ENCODE results near the gene EPHA7. TPM values are rescaled to one million over a fixed set of nuclear protein-coding genes. Genes with fewer than 3 reads are reported as not detected.

EPHA7 gene
- total RNA-seq, 1 experiment from 2014 or later, result 7.0 TPM

- H3K36me3 ChIP-seq, result no peaks in the 10 kb centered on the region
- H3K27me3 ChIP-seq, result no peaks in the 10 kb centered on the region
- H3K9me3 ChIP-seq, result no peaks in the 10 kb centered on the region
- H3K4me3 ChIP-seq, result no peak overlapping the region
- DNase-seq, result no peak
Observed at GRCh38 chr6:93412452-93412851, 6.9 kb downstream of the EPHA7 start.

DNA sequence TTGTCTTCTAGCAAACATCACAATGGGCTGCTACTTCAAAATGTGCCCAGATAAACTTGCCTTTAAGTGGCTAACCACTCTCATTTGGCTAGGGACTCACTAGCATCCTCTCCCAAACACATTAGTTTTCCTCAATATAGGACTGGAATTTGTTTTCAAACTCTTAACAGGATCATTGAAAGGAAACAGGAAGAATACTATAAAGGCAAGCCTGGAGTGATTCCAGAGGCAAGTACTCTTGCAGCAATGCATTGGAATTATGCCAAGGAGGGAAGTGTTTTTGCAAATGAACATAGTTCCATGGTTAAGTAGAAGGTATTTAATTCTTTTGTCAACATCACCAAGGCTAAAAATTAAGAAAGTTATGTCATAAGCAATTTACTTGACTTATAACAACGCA, 12.2 kb downstream of the EPHA7 start:
- no peaks in the 10 kb centered on the region for H3K36me3 ChIP-seq
- H3K27me3 ChIP-seq, result no peaks in the 10 kb centered on the region
- no peaks in the 10 kb centered on the region for H3K9me3 ChIP-seq
- no peak for DNase-seq
- no peak overlapping the region for H3K4me3 ChIP-seq

- Histone ChIP-seq H3K27me3 (no peaks in the 10 kb centered on the region), H3K4me3 (no peak overlapping the region)
- DNase-seq, result no peak
Observed at GRCh38 chr6:93403390-93403789, 16.0 kb downstream of the EPHA7 start.

DNA sequence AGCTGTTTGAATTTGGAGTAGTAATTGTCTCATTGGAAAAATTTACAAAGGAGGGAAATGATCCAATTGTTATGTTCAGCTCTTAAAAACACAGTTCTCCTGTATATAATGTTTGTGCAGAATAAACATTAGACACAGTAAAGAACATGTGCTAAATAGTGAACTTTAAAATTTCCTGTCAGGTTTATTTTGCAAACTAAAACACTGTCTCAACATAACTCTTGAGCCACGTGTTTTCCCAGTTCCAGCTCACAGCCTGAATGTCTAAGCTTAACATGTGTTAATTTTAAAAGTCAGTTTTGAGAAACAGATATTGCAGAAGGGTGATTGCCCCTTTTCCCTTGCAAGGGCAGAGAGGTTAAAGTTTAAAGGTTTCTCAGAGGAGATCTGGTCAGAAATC, 20.6 kb downstream of the EPHA7 start:
- no peaks in the 10 kb centered on the region for H3K9me3 ChIP-seq
- no peaks in the 10 kb centered on the region for H3K27me3 ChIP-seq
- no peak for DNase-seq
- no peaks in the 10 kb centered on the region for H3K36me3 ChIP-seq
- H3K4me3 ChIP-seq, result 0 out of 2 replicates have a peak overlapping the region, but pooled peaks have one; percentile 1

More at GRCh38 chr6:93403390-93403789, 16.0 kb downstream of the EPHA7 start:
- no peaks in the 10 kb centered on the region for H3K9me3 ChIP-seq
- H3K36me3 ChIP-seq, result no peaks in the 10 kb centered on the region

GRCh38 chr6:93394471-93394870, 24.9 kb downstream of the EPHA7 start:
- Histone ChIP-seq H3K9me3 (no peaks in the 10 kb centered on the region), H3K27me3 (no peaks in the 10 kb centered on the region), H3K4me3 (no peak overlapping the region), H3K36me3 (no peaks in the 10 kb centered on the region)
- no peak for DNase-seq

DNA sequence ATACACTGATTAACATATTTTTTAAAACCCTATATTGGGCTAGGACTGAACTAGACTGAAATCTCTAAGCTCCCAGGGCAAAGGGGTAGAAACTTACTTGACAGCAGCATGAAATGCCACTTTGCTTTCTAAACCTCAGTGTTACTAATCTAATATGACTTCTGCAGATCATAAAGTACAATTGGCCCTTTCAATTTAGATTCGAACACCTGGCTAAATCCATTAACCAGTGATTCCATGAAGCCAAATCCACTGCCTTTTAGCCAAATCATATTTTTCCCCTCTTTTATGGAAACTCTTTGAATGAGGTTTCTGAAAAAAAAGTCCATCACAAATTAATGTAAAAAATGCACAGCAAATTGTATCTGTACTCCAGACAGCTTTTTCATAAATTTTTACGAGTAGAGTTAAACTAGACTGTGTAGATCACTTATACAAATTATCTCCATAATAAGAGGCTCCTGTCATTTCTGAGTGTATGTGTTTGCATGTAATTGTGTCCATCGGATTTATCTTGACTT, 25.7 kb downstream of the EPHA7 start:
- Histone ChIP-seq H3K9me3 (no peaks in the 10 kb centered on the region), H3K27me3 (no peaks in the 10 kb centered on the region), H3K4me3 (no peak overlapping the region), H3K36me3 (no peaks in the 10 kb centered on the region)
- no peak for DNase-seq

GRCh38 chr6:93392797-93393196, 26.6 kb downstream of the EPHA7 start:
- no peak for DNase-seq
- H3K9me3 ChIP-seq, result no peaks in the 10 kb centered on the region
- no peaks in the 10 kb centered on the region for H3K27me3 ChIP-seq
- H3K4me3 ChIP-seq, result no peak overlapping the region
- no peaks in the 10 kb centered on the region for H3K36me3 ChIP-seq

DNA sequence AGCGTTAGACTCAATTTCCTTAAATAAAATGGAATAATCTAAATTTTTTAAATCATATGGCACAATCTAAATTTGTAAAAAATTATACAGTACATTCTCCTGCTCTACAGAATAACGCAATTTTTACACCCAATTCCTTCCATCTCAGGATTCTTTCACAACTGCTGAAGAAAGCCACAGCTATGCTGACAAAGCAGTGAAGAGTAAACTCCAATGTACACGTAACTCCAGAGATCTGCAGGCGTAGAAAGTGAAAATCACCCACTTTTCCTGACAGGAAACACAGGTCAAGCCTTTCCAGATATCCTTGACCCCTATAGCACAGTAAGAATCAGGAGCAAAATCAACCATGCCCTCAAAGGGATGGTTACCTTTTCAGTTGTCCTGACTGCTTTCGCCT, 27.4 kb downstream of the EPHA7 start:
- Histone ChIP-seq H3K27me3 (no peaks in the 10 kb centered on the region), H3K9me3 (no peaks in the 10 kb centered on the region), H3K36me3 (no peaks in the 10 kb centered on the region), H3K4me3 (no peak overlapping the region)
- no peak for DNase-seq

- peak overlapping the region; percentile 16; the same call in 1 of the 2 replicates for H3K4me3 ChIP-seq
- no peaks in the 10 kb centered on the region for H3K27me3 ChIP-seq
- no peaks in the 10 kb centered on the region for H3K36me3 ChIP-seq
- no peaks in the 10 kb centered on the region for H3K9me3 ChIP-seq
- DNase-seq, result no peak
Observed at GRCh38 chr6:93389192-93389591, 30.2 kb downstream of the EPHA7 start.

GRCh38 chr6:93388070-93388469, 31.3 kb downstream of the EPHA7 start:
- no peaks in the 10 kb centered on the region; the same call in 1 of the 2 replicates for H3K36me3 ChIP-seq
- DNase-seq, result no peak
- H3K4me3 ChIP-seq, result no peak overlapping the region
- no peaks in the 10 kb centered on the region for H3K27me3 ChIP-seq
- no peaks in the 10 kb centered on the region for H3K9me3 ChIP-seq

GRCh38 chr6:93376026-93376540, 43.3 kb downstream of the EPHA7 start:
- Histone ChIP-seq H3K36me3 (no peaks in the 10 kb centered on the region), H3K9me3 (no peaks in the 10 kb centered on the region), H3K27me3 (no peaks in the 10 kb centered on the region), H3K4me3 (no peak overlapping the region)
- DNase-seq, result no peak

DNA sequence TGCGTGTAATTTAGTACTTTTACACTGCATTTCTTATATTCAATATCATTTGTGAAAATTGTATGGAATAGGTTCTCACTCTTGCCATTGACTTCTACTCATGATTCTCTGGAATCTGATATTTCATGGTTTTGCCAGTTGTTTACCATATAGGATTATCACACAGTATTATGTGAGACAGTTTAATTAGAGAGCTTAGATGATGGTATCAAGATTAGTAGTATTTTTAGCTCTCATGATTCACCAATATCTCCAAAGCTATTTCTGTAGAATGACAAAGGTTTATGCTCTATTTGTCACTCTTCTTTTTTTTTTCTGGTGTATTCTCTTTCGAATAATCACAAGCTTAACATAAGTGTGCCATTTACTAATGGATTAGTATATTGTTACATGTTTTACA, 45.9 kb downstream of the EPHA7 start:
- no peak overlapping the region for H3K4me3 ChIP-seq
- no peak for DNase-seq
- H3K36me3 ChIP-seq, result no peaks in the 10 kb centered on the region
- H3K27me3 ChIP-seq, result no peaks in the 10 kb centered on the region
- H3K9me3 ChIP-seq, result no peaks in the 10 kb centered on the region

DNA sequence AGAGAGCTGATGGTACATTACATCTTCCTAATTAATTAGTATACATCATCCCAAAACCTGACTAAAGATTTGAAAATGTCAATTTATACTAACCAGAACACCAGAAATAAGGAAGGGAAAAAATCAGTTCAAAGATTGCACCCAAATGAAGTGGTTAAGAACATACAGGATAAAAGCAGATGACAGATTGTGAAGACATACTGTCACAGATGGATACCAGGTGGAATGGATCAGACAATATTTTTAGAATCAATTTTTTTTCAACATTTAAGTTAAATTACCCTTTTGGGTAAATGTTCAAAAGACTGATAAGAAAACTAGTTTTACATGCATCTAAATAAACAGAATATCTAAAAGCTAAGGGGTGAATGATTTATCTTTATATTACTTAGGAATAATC, 47.6 kb downstream of the EPHA7 start:
- no peak for DNase-seq
- Histone ChIP-seq H3K9me3 (no peaks in the 10 kb centered on the region), H3K36me3 (no peaks in the 10 kb centered on the region), H3K4me3 (no peak overlapping the region), H3K27me3 (no peaks in the 10 kb centered on the region)

- Histone ChIP-seq H3K27me3 (no peaks in the 10 kb centered on the region), H3K36me3 (no peaks in the 10 kb centered on the region), H3K9me3 (no peaks in the 10 kb centered on the region), H3K4me3 (no peak overlapping the region)
- DNase-seq, result no peak
Observed at GRCh38 chr6:93369586-93370134, 49.7 kb downstream of the EPHA7 start.

DNA sequence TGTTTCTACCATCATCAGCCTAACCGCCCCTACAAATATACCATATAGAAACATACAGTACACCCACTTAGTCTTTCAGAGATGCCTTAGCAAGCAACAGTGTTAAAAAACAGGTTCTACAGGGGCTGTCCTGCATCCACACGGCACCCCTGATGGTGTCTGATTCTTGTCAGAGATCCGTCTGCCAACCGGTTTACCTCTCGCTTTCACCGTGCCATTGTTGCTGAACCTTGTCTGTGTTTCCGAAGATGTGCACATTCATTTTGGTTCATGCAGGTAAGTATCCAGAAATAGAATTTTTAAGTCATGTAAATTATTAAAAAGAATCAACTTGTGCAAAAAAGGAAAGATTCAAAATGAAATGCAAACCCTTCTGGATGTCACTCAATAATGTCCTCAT, 52.9 kb downstream of the EPHA7 start:
- no peaks in the 10 kb centered on the region for H3K36me3 ChIP-seq
- H3K4me3 ChIP-seq, result no peak overlapping the region
- no peak for DNase-seq
- H3K9me3 ChIP-seq, result no peaks in the 10 kb centered on the region
- H3K27me3 ChIP-seq, result no peaks in the 10 kb centered on the region

DNA sequence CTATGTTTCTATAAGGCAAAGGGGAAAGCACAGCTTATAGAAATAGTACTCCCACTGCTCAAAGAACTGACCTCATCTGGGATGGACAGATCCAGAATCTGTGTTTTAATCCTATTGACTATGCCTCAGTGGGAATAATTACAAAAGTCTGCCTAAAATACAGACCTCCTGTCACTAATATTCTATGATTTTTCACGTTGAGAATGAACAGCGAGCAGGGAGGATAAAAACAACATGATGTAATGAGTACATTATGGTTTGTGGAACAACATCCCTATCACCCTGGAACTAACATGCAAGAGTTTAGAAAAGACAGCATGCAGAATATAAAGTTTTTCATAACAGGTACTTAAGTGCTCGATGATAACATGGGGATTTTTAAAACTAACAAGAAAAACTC, 53.9 kb downstream of the EPHA7 start:
- no peak for DNase-seq
- Histone ChIP-seq H3K9me3 (no peaks in the 10 kb centered on the region), H3K4me3 (no peak overlapping the region), H3K27me3 (no peaks in the 10 kb centered on the region), H3K36me3 (no peaks in the 10 kb centered on the region)

DNA sequence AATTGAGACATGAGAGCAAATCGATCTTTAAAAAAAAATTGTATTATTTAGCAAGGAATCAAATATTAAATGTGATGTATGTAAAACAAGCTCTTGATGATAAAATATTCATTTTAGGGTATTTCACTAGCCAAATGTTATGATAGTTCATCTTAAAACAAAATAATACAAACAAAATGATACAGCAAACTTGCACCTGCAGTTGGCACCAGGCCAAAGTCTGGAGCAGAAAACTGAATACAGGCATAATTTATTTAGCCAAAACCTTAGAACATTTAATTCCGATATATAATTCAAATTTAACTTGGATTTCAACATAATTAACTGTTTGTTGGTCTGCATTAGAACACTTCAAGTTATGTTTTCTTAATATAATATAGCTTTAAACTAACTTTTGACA, 60.9 kb downstream of the EPHA7 start:
- Histone ChIP-seq H3K4me3 (no peak overlapping the region), H3K27me3 (no peaks in the 10 kb centered on the region), H3K9me3 (no peaks in the 10 kb centered on the region), H3K36me3 (peaks cover 5% of the 10 kb centered on the region; the same call in 1 of the 2 replicates)
- DNase-seq, result no peak

- peaks cover 5% of the 10 kb centered on the region; the same call in 1 of the 2 replicates for H3K36me3 ChIP-seq
- H3K4me3 ChIP-seq, result no peak overlapping the region
- no peaks in the 10 kb centered on the region for H3K27me3 ChIP-seq
- no peaks in the 10 kb centered on the region for H3K9me3 ChIP-seq
- no peak for DNase-seq
Observed at GRCh38 chr6:93352604-93353003, 66.8 kb downstream of the EPHA7 start.

All from MG63 (cell line).